Measurements from ENCODE around the gene ABCB9. TPM values are rescaled to one million over a fixed set of nuclear protein-coding genes. Genes with fewer than 3 reads are reported as not detected.
"Not testable (repeated sequence)": the region's sequence is repeated elsewhere in the genome, so short reads cannot be mapped to it uniquely, and the experiment has no call there.

ABCB9 gene
- total RNA-seq, 2 donors from 2014 or later, result 4.6 to 4.9 TPM

GRCh38 chr12:122949816-122950675, 16.2 kb downstream of the ABCB9 start:
- intact Hi-C loops (cut with DNase I, micrococcal nuclease), result loop anchor here (5.0 kb wide), 3 partner anchors 88 to 158 kb away; no protein-coding TSS in a partner anchor
- no peak for DNase-seq

GRCh38 chr12:122949405-122949804, 16.9 kb downstream of the ABCB9 start:
- ATAC-seq, result no peak
- intact Hi-C loops (cut with DNase I, micrococcal nuclease), result no loop called here
- no peak for DNase-seq

More at GRCh38 chr12:122949816-122950675, 16.2 kb downstream of the ABCB9 start:
- ATAC-seq, result no peak

- ATAC-seq (no peak), DNase-seq (no peak)
- intact Hi-C loops (cut with DNase I, micrococcal nuclease), result no loop called here
Observed at GRCh38 chr12:122948605-122949004, 17.7 kb downstream of the ABCB9 start.

GRCh38 chr12:122947352-122947792, 18.9 kb downstream of the ABCB9 start:
- intact Hi-C loops (cut with DNase I, micrococcal nuclease), result no loop called here
- peak; percentile 62 for ATAC-seq
- DNase-seq, result peak; percentile 70 to 84

GRCh38 chr12:122946690-122947341, 19.4 kb downstream of the ABCB9 start:
- ATAC-seq, result peak; percentile 75
- intact Hi-C loops (cut with DNase I, micrococcal nuclease), result no loop called here

GRCh38 chr12:122944605-122945592, 21.4 kb downstream of the ABCB9 start:
- intact Hi-C loops (cut with DNase I, micrococcal nuclease), result no loop called here
- ATAC-seq, result peak; percentile 24
- DNase-seq, result no peak

More at GRCh38 chr12:122946690-122947341, 19.4 kb downstream of the ABCB9 start:
- DNase-seq, result peak; percentile 78 to 93

GRCh38 chr12:122943196-122943595, 23.1 kb downstream of the ABCB9 start:
- DNase-seq, result no peak
- intact Hi-C loops (cut with DNase I, micrococcal nuclease), result no loop called here
- ATAC-seq, result no peak

- intact Hi-C loops (cut with DNase I, micrococcal nuclease), result no loop called here
- ATAC-seq, result peak; percentile 12
- DNase-seq, result no peak
Observed at GRCh38 chr12:122942637-122943036, 23.6 kb downstream of the ABCB9 start.

- DNase-seq; ATAC-seq; intact Hi-C loops (cut with DNase I, micrococcal nuclease): not testable (repeated sequence)
Observed at GRCh38 chr12:122941351-122941750, 24.9 kb downstream of the ABCB9 start.

GRCh38 chr12:122939125-122939524, 27.1 kb downstream of the ABCB9 start:
- no peak for DNase-seq
- ATAC-seq, result peak; percentile 29
- intact Hi-C loops (cut with DNase I, micrococcal nuclease), result no loop called here

GRCh38 chr12:122937622-122938091, 28.6 kb downstream of the ABCB9 start:
- intact Hi-C loops (cut with DNase I, micrococcal nuclease), result no loop called here
- DNase-seq, result no peak
- ATAC-seq, result no peak

- ATAC-seq, result no peak
- intact Hi-C loops (cut with DNase I, micrococcal nuclease), result no loop called here
Observed at GRCh38 chr12:122935318-122935717, 30.9 kb downstream of the ABCB9 start.

GRCh38 chr12:122934722-122935121, 31.5 kb downstream of the ABCB9 start:
- no peak for ATAC-seq
- intact Hi-C loops (cut with DNase I, micrococcal nuclease), result no loop called here

More at GRCh38 chr12:122935318-122935717, 30.9 kb downstream of the ABCB9 start:
- no peak for DNase-seq

GRCh38 chr12:122932207-122932606, 34.1 kb downstream of the ABCB9 start:
- intact Hi-C loops (cut with DNase I, micrococcal nuclease), result no loop called here
- DNase-seq, result no peak
- no peak for ATAC-seq

More at GRCh38 chr12:122934722-122935121, 31.5 kb downstream of the ABCB9 start:
- no peak for DNase-seq

GRCh38 chr12:122929812-122930211, 36.5 kb downstream of the ABCB9 start:
- intact Hi-C loops (cut with DNase I, micrococcal nuclease), result no loop called here
- ATAC-seq (no peak), DNase-seq (no peak)

- DNase-seq (no peak), ATAC-seq (no peak)
- intact Hi-C loops (cut with DNase I, micrococcal nuclease), result no loop called here
Observed at GRCh38 chr12:122929148-122929538, 37.1 kb downstream of the ABCB9 start.

GRCh38 chr12:122928404-122929147, 37.7 kb downstream of the ABCB9 start:
- DNase-seq, result no peak
- no peak for ATAC-seq
- intact Hi-C loops (cut with DNase I, micrococcal nuclease), result no loop called here

Data from left colon (tissue), 2 donors.